Activated CD4-positive, alpha-beta T cell treated with anti-CD3 and anti-CD28 coated beads, Interleukin-2, amount 50 U/mL, for 4 hours (primary cell): Measurements from ENCODE around the gene OR11H7.
"Not testable (repeated sequence)": the region's sequence is repeated elsewhere in the genome, so short reads cannot be mapped to it uniquely, and the experiment has no call there.

Experiments used
- DNase-seq, 2 experiments: peaks; one replicate each; pipeline ENCODE4 v3.0.0-alpha.2; 2020

Gene OR11H7

DNA sequence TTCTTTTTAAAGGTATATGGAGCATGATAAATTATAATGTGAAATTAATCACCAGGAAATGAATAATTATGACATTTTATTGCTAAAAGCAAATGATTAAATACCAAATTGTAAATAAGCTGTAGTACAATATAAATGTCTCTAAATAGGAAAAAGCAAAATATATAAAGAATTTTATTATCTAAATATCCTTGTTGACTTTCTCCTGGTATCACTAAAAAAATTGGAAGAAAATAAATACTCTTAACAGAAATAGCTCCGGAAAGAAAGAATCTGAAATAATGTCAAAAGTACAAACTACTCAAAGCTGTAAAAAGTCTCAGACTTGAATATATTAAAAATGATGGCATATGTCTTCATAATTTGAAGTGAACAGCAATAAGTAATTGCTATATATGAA lies at the start of gene OR11H7:
TSS of gene OR11H7 (plus strand) at position 301 of the 400 bp plus-strand sequence.
- no peak for DNase-seq

- DNase-seq, result no peak
Measured at GRCh38 chr14:20179218-20179617, 49.6 kb upstream of the OR11H7 start.

DNA sequence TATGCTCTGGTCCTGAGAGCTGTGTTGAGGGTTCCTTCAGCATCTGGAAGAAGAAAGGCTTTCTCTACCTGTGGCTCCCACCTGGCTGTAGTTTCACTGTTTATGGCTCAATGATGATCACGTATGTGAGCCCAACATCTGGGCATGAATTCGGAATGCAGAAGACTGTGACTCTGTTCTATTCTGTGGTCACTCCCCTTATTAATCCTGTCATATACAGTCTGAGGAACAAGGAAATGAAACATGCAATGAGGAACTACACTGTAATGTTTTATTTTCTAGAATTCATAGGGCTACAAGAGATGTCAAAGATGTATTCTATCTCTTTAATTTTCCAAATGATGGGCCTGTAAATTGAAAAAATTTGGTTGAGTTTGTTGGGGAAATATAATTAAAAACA lies 48.9 kb upstream of the OR11H7 start:
- DNase-seq, result no peak

DNA sequence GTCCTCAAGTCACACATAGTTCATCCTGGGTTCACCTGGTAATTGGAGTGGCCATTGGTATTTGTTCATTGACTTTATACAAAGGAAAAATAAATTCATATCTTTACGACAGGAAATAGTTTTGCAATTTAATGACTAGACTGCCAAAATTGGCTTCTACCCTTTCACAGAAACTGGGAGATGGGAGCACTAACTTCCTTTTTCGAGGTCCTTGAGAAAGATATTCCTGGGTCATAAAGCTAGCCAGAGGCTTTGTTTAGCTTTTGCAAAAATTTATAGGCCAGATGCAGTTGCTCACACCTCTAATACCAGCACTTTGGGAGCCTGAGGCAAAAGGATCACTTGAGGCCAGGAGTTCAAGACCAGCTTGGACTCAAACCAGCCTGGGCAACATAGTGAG lies 48.3 kb upstream of the OR11H7 start:
- DNase-seq, result no peak

- no peak for DNase-seq
Measured at GRCh38 chr14:20184181-20184580, 44.6 kb upstream of the OR11H7 start.

- no peak for DNase-seq
Measured at GRCh38 chr14:20190596-20190995, 38.2 kb upstream of the OR11H7 start, which contains the start of gene OR11G2. Gene OR11G2 (plus strand): TSS chr14:20190896. CDS start chr14:20197438, 6,542 bp downstream.

DNA sequence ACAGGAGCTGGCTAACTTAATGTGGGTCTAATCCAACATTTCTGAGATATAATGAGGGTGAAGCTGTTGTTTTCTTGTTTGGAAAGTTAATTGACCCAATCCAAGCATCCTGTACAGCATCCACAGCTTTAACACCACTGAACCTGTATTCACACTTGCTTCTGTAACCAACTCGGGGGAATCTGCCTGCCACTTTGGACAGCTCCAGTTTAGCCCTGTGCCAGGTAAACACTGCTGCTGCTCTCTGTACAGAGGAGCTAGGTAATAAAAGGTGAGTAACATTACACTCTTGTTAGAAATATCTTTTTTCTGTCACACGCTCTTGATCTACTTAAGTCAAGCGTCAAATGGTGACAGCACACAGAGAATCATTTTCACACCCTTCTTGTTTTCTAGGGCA lies 37.4 kb upstream of the OR11H7 start:
- DNase-seq, result no peak

DNA sequence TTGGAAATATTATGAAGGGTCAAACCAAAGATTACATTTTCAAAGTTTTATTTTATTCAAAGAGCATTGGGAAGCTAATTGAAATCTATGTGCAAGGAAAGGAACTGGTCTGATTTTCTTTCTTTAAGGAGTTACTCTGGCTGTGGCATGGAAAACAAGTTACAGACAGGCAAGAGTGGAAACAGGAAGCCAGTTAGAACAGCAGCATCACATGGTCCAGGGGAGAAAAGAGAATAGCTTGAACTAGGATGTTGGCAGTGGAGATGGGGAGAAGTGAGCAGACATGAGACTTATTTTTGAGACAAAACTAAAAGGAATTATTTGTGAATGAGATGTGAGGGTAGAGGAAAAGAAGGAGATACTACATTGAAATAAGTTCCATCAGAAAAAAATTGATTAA lies 34.7 kb upstream of the OR11H7 start:
- DNase-seq, result no peak

DNA sequence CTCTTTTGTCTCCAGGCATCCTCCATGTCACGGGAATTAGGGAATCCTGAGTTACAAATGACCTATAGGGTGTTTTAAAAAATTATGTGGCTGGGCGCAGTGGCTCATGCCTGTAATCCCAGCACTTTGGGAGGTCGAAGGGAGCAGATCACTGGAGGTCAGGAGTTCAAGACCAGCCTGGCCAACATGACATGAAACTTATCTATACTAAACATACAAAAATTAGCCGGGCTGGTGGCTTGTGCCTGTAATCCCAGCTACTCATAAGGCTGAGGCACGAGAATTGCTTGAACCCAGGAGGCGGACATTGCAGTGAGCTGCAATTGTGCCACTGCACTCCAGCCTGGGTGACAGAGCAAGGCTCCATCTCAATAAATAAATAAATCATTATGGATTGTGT lies 33.6 kb upstream of the OR11H7 start:
- not testable (repeated sequence) for DNase-seq

DNA sequence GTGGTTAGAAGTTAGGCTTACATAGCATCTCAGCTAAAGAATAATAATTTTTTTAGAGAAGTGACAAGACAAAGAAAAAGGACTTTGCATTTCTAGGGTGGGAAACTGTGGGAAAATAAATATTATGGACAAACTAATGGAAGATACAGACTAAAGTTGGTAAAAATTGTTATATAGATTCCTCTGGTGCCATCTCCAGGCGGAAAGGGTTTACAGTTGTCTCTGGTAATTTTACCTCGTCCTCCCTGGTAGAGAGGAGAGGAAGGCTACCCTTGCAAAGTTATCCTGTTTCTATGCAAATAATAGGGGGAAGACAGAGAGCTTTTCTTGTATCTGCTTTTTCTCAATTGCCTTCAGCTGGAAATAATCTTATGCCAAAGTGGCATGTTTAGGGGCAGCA lies 32.9 kb upstream of the OR11H7 start:
- DNase-seq, result no peak

- no peak for DNase-seq
Measured at GRCh38 chr14:20197459-20197858, 31.3 kb upstream of the OR11H7 start.

- DNase-seq, result no peak
Measured at GRCh38 chr14:20198991-20199390, 29.8 kb upstream of the OR11H7 start.

DNA sequence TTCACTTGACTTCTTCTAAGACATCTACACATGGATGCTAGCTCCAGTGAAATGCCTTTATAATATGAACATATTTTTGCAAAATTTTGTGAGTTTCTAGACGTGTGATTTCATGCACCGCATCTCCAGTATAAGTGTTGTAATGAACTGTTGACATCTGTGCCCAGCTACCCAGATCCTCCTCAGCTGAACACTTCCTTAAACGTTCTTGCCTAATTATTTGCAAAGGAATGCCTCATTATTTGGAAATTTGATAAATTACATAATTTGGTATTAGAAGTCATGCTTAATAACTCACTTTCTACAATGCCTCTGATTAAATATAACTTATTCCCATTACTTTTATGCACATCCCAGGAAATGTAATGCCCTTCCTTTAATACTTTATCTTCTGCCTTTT lies 24.1 kb upstream of the OR11H7 start:
- DNase-seq, result no peak

DNA sequence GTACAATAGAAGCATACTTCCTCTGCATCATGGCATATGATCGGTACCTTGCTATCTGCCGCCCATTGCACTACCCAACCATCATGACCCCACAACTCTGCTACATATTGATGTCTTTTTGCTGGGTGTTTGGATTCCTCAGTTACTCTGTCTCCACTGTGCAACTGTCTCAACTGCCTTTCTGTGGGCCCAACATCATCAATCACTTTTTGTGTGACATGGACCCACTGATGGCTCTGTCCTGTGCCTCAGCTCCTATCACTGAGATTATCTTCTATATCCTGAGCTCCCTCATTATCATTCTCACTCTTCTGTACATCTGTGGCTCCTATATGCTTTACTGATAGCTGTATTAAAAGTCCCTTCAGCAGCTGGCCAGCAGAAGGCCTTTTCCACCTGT lies 19.2 kb upstream of the OR11H7 start:
- DNase-seq, result no peak

DNA sequence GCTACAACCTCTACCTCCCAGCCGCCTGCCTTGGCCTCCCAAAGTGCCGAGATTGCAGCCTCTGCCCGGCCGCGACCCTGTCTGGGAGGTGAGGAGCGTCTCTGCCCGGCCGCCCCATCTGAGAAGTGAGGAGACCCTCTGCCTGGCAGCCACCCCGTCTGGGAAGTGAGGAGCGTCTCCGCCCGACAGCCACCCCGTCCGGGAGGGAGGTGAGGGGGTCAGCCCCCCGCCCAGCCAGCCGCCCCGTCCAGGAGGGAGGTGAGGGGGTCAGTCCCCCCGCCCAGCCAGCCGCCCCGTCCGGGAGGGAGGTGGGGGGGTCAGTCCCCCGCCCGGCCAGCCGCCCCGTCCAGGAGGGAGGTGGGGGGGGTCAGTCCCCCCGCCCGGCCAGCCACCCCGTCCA lies 16.4 kb upstream of the OR11H7 start:
- DNase-seq, result not testable (repeated sequence)

GRCh38 chr14:20215196-20215595 lies 13.6 kb upstream of the OR11H7 start:
- no peak for DNase-seq

DNA sequence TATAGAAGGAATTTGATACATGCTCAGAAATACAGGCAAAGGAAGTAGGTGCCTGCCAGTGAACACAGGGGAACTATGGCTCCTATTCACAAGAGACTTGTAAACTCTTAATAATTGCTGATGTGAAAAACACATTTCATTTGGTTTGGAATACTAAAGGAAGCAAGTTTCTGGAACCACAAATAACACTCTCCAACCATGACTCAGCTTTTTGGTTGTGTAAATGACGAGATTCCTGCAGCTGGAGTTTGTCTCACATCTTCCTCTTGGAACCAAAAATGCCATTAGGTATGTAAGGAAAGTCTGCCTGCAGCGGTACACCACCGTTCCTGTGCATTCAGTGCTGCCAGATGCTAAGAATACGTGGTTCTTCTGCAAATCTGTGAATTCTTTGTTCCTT lies 9.7 kb upstream of the OR11H7 start:
- DNase-seq, result no peak

GRCh38 chr14:20223410-20223809 lies 5.4 kb upstream of the OR11H7 start, which contains the start of gene OR11H6:
Gene OR11H6 (plus strand): TSS chr14:20223710. CDS start chr14:20223710, 0 bp downstream.
- no peak for DNase-seq

- DNase-seq, result not testable (repeated sequence)
Measured at GRCh38 chr14:20235415-20235814, 6.6 kb downstream of the OR11H7 start.

DNA sequence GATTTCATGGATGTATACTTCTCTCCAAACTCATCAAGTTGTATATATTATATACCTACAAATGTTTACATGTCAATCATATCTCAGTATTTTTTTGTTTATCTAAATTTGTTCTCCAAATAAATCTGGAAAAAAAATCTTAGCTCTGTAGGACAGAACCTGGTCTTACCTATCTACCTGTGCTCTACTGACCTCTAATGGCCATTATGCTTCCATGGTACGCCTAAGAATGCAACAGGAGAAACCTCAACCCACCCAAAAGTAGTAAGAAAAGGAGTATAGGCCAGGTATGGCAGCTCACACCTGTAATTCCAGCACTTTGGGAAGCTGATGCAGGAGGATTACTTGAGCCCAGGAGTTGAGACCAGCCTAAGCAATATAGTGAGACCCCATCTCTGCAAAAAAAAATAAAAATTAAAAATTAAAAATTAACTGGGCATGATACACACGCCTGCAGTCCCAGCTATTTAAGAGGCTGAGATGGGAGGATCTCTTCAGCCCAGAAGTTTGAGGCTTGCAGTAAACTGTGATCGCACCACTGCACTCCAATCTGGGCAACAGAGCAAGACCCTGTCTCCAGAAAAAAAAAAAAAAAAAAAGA lies 19.0 kb downstream of the OR11H7 start:
- no peak for DNase-seq

- no peak for DNase-seq
Measured at GRCh38 chr14:20262642-20263128, 33.9 kb downstream of the OR11H7 start.

- not testable (repeated sequence) for DNase-seq
Measured at GRCh38 chr14:20264361-20264760, 35.6 kb downstream of the OR11H7 start.

DNA sequence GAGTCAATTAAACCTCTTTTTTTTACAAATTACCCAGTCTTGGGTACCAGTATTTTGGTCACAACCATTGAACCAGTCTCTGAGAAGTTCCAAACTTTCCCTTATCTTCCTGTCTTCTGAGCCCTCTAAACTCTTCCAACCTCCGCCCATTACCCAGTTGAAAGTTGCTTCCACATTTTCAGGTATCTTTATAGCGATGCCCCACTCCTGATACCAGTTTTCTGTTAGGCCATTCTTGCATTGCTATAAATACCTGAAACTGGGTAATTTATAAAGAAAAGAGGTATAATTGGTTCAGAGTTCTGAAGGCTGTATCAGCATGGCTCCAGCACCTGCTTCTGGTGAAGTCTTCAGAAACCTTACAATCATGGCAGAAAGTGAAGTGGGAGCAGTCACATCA lies 45.3 kb downstream of the OR11H7 start:
- no peak for DNase-seq

- no peak for DNase-seq
Measured at GRCh38 chr14:20277409-20277808, 48.6 kb downstream of the OR11H7 start.

DNA sequence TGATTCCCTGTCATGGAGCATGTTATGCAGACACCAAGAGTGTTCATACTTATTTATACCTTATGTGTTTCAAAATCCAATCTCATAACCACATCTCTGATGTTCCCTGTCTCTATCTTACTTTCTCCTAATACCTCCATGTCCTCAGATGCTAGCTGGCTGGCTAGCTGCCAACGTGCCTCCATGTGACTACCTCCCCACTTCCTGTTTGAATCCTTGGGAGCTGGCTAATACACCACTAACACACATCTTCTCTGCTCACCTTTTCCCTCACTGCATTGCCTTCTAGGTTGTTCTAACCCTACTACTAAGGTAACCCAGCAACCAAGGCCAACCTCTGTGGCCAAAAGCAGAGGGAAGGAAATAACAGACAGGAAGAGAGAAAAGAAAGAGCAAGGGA lies 49.6 kb downstream of the OR11H7 start:
- no peak for DNase-seq
